DMS79 treated with DMSO at 0.1 percent for 48 hours (cell line): ENCODE results near the gene ATP6V0C.

ENCODE experiments used
- DNase-seq: peaks from one replicate; lab custom pipeline; 2025; lab: John Stamatoyannopoulos, UW

Gene ATP6V0C

GRCh38 chr16:2513405-2514332, at the start of gene ATP6V0C:
TSS of gene ATP6V0C (plus strand) at chr16:2513952. CDS start at chr16:2514104, 152 bp downstream.
- peak; percentile 83 for DNase-seq

GRCh38 chr16:2464333-2464732, 49.4 kb upstream of the ATP6V0C start:
- no peak for DNase-seq

GRCh38 chr16:2465653-2466415, 47.9 kb upstream of the ATP6V0C start:
- no peak for DNase-seq

GRCh38 chr16:2466667-2467527, 46.9 kb upstream of the ATP6V0C start:
- DNase-seq, result peak; percentile 44

GRCh38 chr16:2467528-2468232, 46.1 kb upstream of the ATP6V0C start:
- peak; percentile 82 for DNase-seq

- DNase-seq, result peak; percentile 85
These were observed 45.5 kb upstream of the ATP6V0C start for GRCh38 chr16:2468233-2468724.

- peak; percentile 90 for DNase-seq
These were observed 44.9 kb upstream of the ATP6V0C start for GRCh38 chr16:2468725-2469398.

GRCh38 chr16:2469399-2470233, 44.1 kb upstream of the ATP6V0C start:
- no peak for DNase-seq

- DNase-seq, result no peak
These were observed 43.5 kb upstream of the ATP6V0C start for GRCh38 chr16:2470234-2470601.

- peak; percentile 70 for DNase-seq
These were observed 43.1 kb upstream of the ATP6V0C start for GRCh38 chr16:2470603-2471015.

GRCh38 chr16:2471016-2471652, 42.6 kb upstream of the ATP6V0C start, which contains the start of gene NTN3:
TSS of gene NTN3 (plus strand) at chr16:2471297. CDS start at chr16:2471702, 405 bp downstream.
- peak; percentile 41 for DNase-seq

- no peak for DNase-seq
These were observed 41.9 kb upstream of the ATP6V0C start for GRCh38 chr16:2471653-2472487.

GRCh38 chr16:2472488-2472864, 41.3 kb upstream of the ATP6V0C start:
- DNase-seq, result no peak

GRCh38 chr16:2472885-2473445, 40.8 kb upstream of the ATP6V0C start:
- no peak for DNase-seq

- DNase-seq, result no peak
These were observed 40.3 kb upstream of the ATP6V0C start for GRCh38 chr16:2473446-2473926.

GRCh38 chr16:2473999-2474876, 39.5 kb upstream of the ATP6V0C start:
- no peak for DNase-seq
